ENCODE measurements around the gene ESRRA. TPM values are rescaled to one million over a fixed set of nuclear protein-coding genes. Genes with fewer than 3 reads are reported as not detected.

Gene ESRRA
- total and polyA plus RNA-seq, 9 of the 15 experiments (the other 6 are each of a cell fraction or from before 2014, with no cell fraction given), result 0.27 to 89.7 (median 23.7) TPM

GRCh38 chr11:64304316-64305072, 830 bp upstream of the ESRRA start (continued):
- peak; percentile 85 for TF ChIP-seq ZNF592 (IDR thresholded peaks at IDR 0.05)
- TF ChIP-seq ZNF589 (CRISPR knock-in tag; IDR thresholded peaks at IDR 0.05; ENCODE audit: low read depth), result peak; percentile 51; the same call in 1 of the 2 replicates
- no peak for TF ChIP-seq CREB3 (tag; conservative IDR thresholded peaks at IDR 0.05; ENCODE audit: low read depth)
- TF ChIP-seq ZBTB34 (CRISPR knock-in tag; IDR thresholded peaks at IDR 0.05), result no peak
- no peak for TF ChIP-seq MTA2 (IDR thresholded peaks at IDR 0.05; ENCODE audit: low read depth)
- TF ChIP-seq ZFP36 (IDR thresholded peaks at IDR 0.05; ENCODE audit: low read depth, low read length, partially characterized antibody), result no peak
- no peak for TF ChIP-seq ZNF398 (CRISPR knock-in tag; IDR thresholded peaks at IDR 0.05)
- TF ChIP-seq USF1 (CRISPR knock-in tag; IDR thresholded peaks at IDR 0.05), result peak; percentile 82
- no peak for TF ChIP-seq CUX1 (CRISPR knock-in tag; IDR thresholded peaks at IDR 0.05)
- no peak for TF ChIP-seq ZNF584 (CRISPR knock-in tag; IDR thresholded peaks at IDR 0.05; ENCODE audit: low read depth)
